Osteocyte (in vitro differentiated cells): ENCODE measurements around the gene MCAM. TPM values are rescaled to one million over a fixed set of nuclear protein-coding genes. Genes with fewer than 3 reads are reported as not detected.

ENCODE experiments used
- DNase-seq: peaks from one replicate; pipeline ENCODE4 v3.0.0; 2021; ENCODE audit warnings: mixed read lengths; ENCODE audit not compliant: unreplicated experiment; ENCODE audit errors: extremely low spot score
- H3K27ac Mint-ChIP-seq: one replicate; pipeline ENCODE4 v1.8.0; 2021; ENCODE audit warnings: mild to moderate bottlenecking, mixed read lengths; ENCODE audit not compliant: unreplicated experiment
- H3K27me3 Mint-ChIP-seq: one replicate; pipeline ENCODE4 v1.8.0; 2021; ENCODE audit warnings: mixed read lengths; ENCODE audit not compliant: unreplicated experiment
- H3K36me3 Mint-ChIP-seq: one replicate; pipeline ENCODE4 v1.8.0; 2021; ENCODE audit warnings: mixed read lengths; ENCODE audit not compliant: unreplicated experiment
- H3K4me1 Mint-ChIP-seq: one replicate; pipeline ENCODE4 v1.8.0; 2021; ENCODE audit warnings: mixed read lengths; ENCODE audit not compliant: unreplicated experiment
- H3K4me3 Mint-ChIP-seq: one replicate; pipeline ENCODE4 v1.8.0; 2021; ENCODE audit warnings: mild to moderate bottlenecking, moderate library complexity, mixed read lengths; ENCODE audit not compliant: unreplicated experiment
- H3K9me3 Mint-ChIP-seq: one replicate; pipeline ENCODE4 v1.8.0; 2021; ENCODE audit warnings: mixed read lengths; ENCODE audit not compliant: unreplicated experiment
- total RNA-seq: library from RNA; stranded (reverse); gene quantifications from 2 replicates; pipeline ENCODE4 v1.2.1, GENCODE V29; 2021
- TF ChIP-seq, protein P1 (sequence below): fragments of 200-600 bp; sonication (generic); IDR thresholded peaks from 2 replicates; pipeline ENCODE4 v1.5.0; 2021; ENCODE audit warnings: antibody characterized with exemption, mild to moderate bottlenecking, moderate library complexity

MCAM gene
- total RNA-seq, 1 donor from 2014 or later = 74.9 TPM

DNA sequence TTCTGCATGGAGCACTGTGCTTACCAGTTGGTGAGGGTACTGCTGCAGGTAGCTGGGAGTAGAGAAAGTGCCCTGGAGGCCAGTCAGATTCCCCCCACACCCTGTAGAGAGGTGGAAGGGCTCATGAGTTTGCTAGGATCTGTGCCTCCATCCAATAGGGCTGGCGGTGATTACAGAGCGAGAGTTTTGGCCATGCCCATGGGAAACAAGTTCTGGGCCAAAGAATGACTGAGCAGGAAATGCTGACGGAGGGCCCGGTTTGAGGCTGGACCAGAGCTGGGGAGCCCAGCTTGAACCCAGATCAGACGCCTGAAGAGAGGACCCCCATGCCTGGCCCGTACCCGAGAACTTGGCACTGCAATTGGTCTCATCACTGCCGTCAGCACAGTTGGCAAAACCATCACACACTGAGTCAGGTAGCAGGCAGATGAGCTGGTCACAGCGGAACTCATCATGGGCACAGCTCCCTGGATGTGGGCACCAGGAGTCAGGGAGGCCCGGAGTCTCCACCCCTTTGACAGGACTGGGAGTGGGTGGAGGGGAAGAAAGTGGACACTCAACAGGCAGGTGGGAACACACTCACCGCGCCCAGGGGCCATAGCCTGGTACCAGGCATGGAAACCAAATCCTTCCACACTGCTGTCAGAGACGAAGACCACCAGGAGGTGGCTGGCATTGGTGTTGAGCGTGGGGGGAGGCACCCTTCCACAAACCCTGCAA lies 27.5 kb upstream of the MCAM start:
- peaks cover 21% of the 10 kb centered on the region for H3K27me3 Mint-ChIP-seq
- no peaks in the 10 kb centered on the region for H3K36me3 Mint-ChIP-seq
- no peak overlapping the region for H3K4me3 Mint-ChIP-seq
- TF ChIP-seq, protein P1, sequence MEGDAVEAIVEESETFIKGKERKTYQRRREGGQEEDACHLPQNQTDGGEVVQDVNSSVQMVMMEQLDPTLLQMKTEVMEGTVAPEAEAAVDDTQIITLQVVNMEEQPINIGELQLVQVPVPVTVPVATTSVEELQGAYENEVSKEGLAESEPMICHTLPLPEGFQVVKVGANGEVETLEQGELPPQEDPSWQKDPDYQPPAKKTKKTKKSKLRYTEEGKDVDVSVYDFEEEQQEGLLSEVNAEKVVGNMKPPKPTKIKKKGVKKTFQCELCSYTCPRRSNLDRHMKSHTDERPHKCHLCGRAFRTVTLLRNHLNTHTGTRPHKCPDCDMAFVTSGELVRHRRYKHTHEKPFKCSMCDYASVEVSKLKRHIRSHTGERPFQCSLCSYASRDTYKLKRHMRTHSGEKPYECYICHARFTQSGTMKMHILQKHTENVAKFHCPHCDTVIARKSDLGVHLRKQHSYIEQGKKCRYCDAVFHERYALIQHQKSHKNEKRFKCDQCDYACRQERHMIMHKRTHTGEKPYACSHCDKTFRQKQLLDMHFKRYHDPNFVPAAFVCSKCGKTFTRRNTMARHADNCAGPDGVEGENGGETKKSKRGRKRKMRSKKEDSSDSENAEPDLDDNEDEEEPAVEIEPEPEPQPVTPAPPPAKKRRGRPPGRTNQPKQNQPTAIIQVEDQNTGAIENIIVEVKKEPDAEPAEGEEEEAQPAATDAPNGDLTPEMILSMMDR = no peak
- H3K27ac Mint-ChIP-seq = no peak overlapping the region
- peaks cover 5% of the 10 kb centered on the region for H3K4me1 Mint-ChIP-seq
- DNase-seq = no peak
- H3K9me3 Mint-ChIP-seq = no peaks in the 10 kb centered on the region

- TF ChIP-seq, protein P1 = no peak
- Mint-ChIP-seq H3K9me3 (no peaks in the 10 kb centered on the region), H3K4me1 (peaks cover 12% of the 10 kb centered on the region), H3K27me3 (peaks cover 21% of the 10 kb centered on the region), H3K4me3 (no peak overlapping the region), H3K36me3 (no peaks in the 10 kb centered on the region), H3K27ac (no peak overlapping the region)
- no peak for DNase-seq
Measured at GRCh38 chr11:119343726-119344125, 26.8 kb upstream of the MCAM start.

DNA sequence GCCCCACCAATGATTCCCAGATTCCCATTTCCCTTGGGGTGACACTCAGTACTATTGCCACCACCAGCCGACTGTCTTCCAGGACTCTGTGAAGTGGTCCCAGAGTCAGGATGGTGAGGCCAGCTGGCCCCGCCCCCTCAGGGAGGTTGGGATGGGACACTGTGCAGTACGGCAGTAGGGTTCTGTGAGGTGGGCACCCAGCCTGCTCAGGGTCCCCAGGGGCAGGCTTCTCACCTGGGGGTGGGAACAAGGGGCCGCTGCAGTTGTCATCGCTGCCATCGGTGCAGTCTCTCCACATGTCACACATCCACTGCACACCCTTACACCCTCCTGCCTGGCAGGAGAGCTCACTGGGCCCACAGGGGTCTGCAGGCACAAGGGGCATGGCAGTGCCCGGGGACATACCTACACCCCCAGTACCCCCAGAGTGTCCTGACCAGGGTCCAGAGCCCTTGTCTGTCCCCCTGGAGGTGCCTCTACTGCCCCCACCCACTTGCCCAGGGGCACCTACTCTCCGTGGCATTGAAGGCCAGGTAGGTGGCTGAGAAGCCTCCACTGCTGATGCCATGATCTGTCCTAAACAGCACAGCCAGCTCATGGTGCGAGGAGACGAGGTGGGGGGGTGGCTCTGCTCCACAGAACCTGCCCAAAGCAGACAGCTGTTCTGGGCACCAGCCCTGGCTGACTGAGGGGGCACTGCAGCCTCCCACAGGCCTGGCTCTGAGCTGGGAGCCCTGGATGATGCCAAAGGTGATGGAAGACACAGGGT lies 25.6 kb upstream of the MCAM start:
- no peak overlapping the region for H3K27ac Mint-ChIP-seq
- peaks cover 17% of the 10 kb centered on the region for H3K27me3 Mint-ChIP-seq
- H3K9me3 Mint-ChIP-seq = no peaks in the 10 kb centered on the region
- H3K4me1 Mint-ChIP-seq = peaks cover 24% of the 10 kb centered on the region
- H3K4me3 Mint-ChIP-seq = no peak overlapping the region
- DNase-seq = no peak
- no peaks in the 10 kb centered on the region for H3K36me3 Mint-ChIP-seq
- TF ChIP-seq, protein P1 = no peak

DNA sequence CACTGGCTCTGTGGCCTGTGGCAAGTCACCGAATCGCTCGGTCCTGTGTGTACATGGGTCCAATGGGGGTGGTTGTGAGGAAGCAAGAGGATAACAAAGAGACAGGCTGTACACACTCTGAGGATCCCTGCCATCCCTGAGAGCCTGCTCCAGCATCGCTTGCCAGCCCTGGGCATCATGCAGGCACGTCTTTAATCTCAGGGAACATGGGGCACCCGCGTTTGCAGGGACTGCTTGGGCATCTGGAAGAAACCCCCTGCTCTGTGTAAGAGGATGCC lies 25.0 kb upstream of the MCAM start:
- H3K27me3 Mint-ChIP-seq = peaks cover 13% of the 10 kb centered on the region
- H3K36me3 Mint-ChIP-seq = no peaks in the 10 kb centered on the region
- TF ChIP-seq, protein P1 = no peak
- no peak overlapping the region for H3K27ac Mint-ChIP-seq
- peaks cover 29% of the 10 kb centered on the region for H3K4me1 Mint-ChIP-seq
- no peak overlapping the region for H3K4me3 Mint-ChIP-seq
- H3K9me3 Mint-ChIP-seq = no peaks in the 10 kb centered on the region
- DNase-seq = no peak

GRCh38 chr11:119341222-119342022 lies 24.5 kb upstream of the MCAM start:
- TF ChIP-seq, protein P1 = no peak
- H3K27ac Mint-ChIP-seq = peak overlapping the region; percentile 41
- H3K4me1 Mint-ChIP-seq = peaks cover 32% of the 10 kb centered on the region
- no peak for DNase-seq
- H3K27me3 Mint-ChIP-seq = peaks cover 13% of the 10 kb centered on the region
- H3K9me3 Mint-ChIP-seq = no peaks in the 10 kb centered on the region
- peak overlapping the region; percentile 65 for H3K4me3 Mint-ChIP-seq
- H3K36me3 Mint-ChIP-seq = no peaks in the 10 kb centered on the region
